ENCODE results near the gene VSTM1.

VSTM1 gene

GRCh38 chr19:54063350-54064116 is at the start of gene VSTM1:
VSTM1 (minus strand) TSS chr19:54063897; CDS start chr19:54063777, 120 bp downstream.
- H4K20me1 ChIP-seq (ENCODE audit: insufficient read depth, low read length): no peaks in the 10 kb centered on the region
- no peak for TF ChIP-seq EZH2 (IDR thresholded peaks at IDR 0.05; ENCODE audit: borderline replicate concordance, low read length)
- no peak for TF ChIP-seq CTCF (IDR thresholded peaks at IDR 0.05; ENCODE audit: low read length)
- H3K36me3 ChIP-seq (ENCODE audit: insufficient read depth, low read length): no peaks in the 10 kb centered on the region
- no peaks in the 10 kb centered on the region for H3F3A ChIP-seq (ENCODE audit: insufficient read depth, low read length)
- no peaks in the 10 kb centered on the region for H3K9me3 ChIP-seq (ENCODE audit: low read length)
- no peaks in the 10 kb centered on the region for H3K9me2 ChIP-seq (ENCODE audit: low read depth, low read length)
- no peak within 1 kb of the TSS for H3K27ac ChIP-seq (ENCODE audit: low read depth, low read length, poor library complexity, severe bottlenecking)
- H3K27me3 ChIP-seq (ENCODE audit: insufficient read depth, low read length): peaks cover 4% of the 10 kb centered on the region; the same call in 1 of the 2 replicates
- no peaks in the 10 kb centered on the region for H3K4me1 ChIP-seq (ENCODE audit: insufficient read depth, low read length, severe bottlenecking)
- no peak within 1 kb of the TSS for H3K4me2 ChIP-seq (ENCODE audit: low read length)
- no peak within 1 kb of the TSS for H3K9ac ChIP-seq (ENCODE audit: low read length)
- no peak within 1 kb of the TSS for H2AFZ ChIP-seq (ENCODE audit: low read length)
- no peaks in the 10 kb centered on the region for H3K79me2 ChIP-seq (ENCODE audit: insufficient read depth, low read length)
- no peak within 1 kb of the TSS for H3K4me3 ChIP-seq (ENCODE audit: low read depth, low read length, poor library complexity, severe bottlenecking)

- no peak overlapping the region for H3K9ac ChIP-seq (ENCODE audit: low read length)
- H3K36me3 ChIP-seq (ENCODE audit: insufficient read depth, low read length): peaks cover 58% of the 10 kb centered on the region
- no peaks in the 10 kb centered on the region for H3K27me3 ChIP-seq (ENCODE audit: insufficient read depth, low read length)
- H3K27ac ChIP-seq (ENCODE audit: low read depth, low read length, poor library complexity, severe bottlenecking): no peak overlapping the region
- peaks cover 8% of the 10 kb centered on the region for H3K4me1 ChIP-seq (ENCODE audit: insufficient read depth, low read length, severe bottlenecking)
- H4K20me1 ChIP-seq (ENCODE audit: insufficient read depth, low read length): no peaks in the 10 kb centered on the region
- no peaks in the 10 kb centered on the region for H3F3A ChIP-seq (ENCODE audit: insufficient read depth, low read length)
- no peak overlapping the region for H3K4me2 ChIP-seq (ENCODE audit: low read length)
- H2AFZ ChIP-seq (ENCODE audit: low read length): no peak overlapping the region
- no peaks in the 10 kb centered on the region for H3K9me3 ChIP-seq (ENCODE audit: low read length)
- TF ChIP-seq CTCF (IDR thresholded peaks at IDR 0.05; ENCODE audit: low read length): no peak
- TF ChIP-seq EZH2 (IDR thresholded peaks at IDR 0.05; ENCODE audit: borderline replicate concordance, low read length): no peak
- no peak overlapping the region for H3K4me3 ChIP-seq (ENCODE audit: low read depth, low read length, poor library complexity, severe bottlenecking)
- H3K79me2 ChIP-seq (ENCODE audit: insufficient read depth, low read length): no peaks in the 10 kb centered on the region
- no peaks in the 10 kb centered on the region for H3K9me2 ChIP-seq (ENCODE audit: low read depth, low read length)
These were observed 46.0 kb upstream of the VSTM1 start for GRCh38 chr19:54109651-54110050.

GRCh38 chr19:54108496-54108895 is 44.8 kb upstream of the VSTM1 start:
- H3K9me2 ChIP-seq (ENCODE audit: low read depth, low read length): no peaks in the 10 kb centered on the region
- no peaks in the 10 kb centered on the region for H3K9me3 ChIP-seq (ENCODE audit: low read length)
- H3K9ac ChIP-seq (ENCODE audit: low read length): no peak overlapping the region
- no peak overlapping the region for H3K27ac ChIP-seq (ENCODE audit: low read depth, low read length, poor library complexity, severe bottlenecking)
- no peaks in the 10 kb centered on the region for H3K27me3 ChIP-seq (ENCODE audit: insufficient read depth, low read length)
- peaks cover 6% of the 10 kb centered on the region for H3K79me2 ChIP-seq (ENCODE audit: insufficient read depth, low read length)
- TF ChIP-seq EZH2 (IDR thresholded peaks at IDR 0.05; ENCODE audit: borderline replicate concordance, low read length) (no peak), CTCF (IDR thresholded peaks at IDR 0.05; ENCODE audit: low read length) (no peak)
- H3K4me1 ChIP-seq (ENCODE audit: insufficient read depth, low read length, severe bottlenecking): peaks cover 10% of the 10 kb centered on the region
- H3K36me3 ChIP-seq (ENCODE audit: insufficient read depth, low read length): peaks cover 63% of the 10 kb centered on the region
- no peak overlapping the region for H2AFZ ChIP-seq (ENCODE audit: low read length)
- no peaks in the 10 kb centered on the region for H3F3A ChIP-seq (ENCODE audit: insufficient read depth, low read length)
- H3K4me2 ChIP-seq (ENCODE audit: low read length): no peak overlapping the region
- H4K20me1 ChIP-seq (ENCODE audit: insufficient read depth, low read length): no peaks in the 10 kb centered on the region
- no peak overlapping the region for H3K4me3 ChIP-seq (ENCODE audit: low read depth, low read length, poor library complexity, severe bottlenecking)
